Hepatocyte (in vitro differentiated cells): ENCODE data around the gene DENND1A. TPM values are rescaled to one million over a fixed set of nuclear protein-coding genes. Genes with fewer than 3 reads are reported as not detected.

Experiments
- DNase-seq: peaks from one replicate; pipeline ENCODE4 v3.0.0-alpha.2; 2016; ENCODE audit warnings: low spot score
- H2AFZ ChIP-seq: fragments of 200-600 bp; sonication (generic); 2 replicates; pipeline ENCODE4 v1.6.0; 2016; ENCODE audit warnings: antibody characterized with exemption, mild to moderate bottlenecking
- H3K27ac ChIP-seq: fragments of 200-600 bp; sonication (generic); 2 replicates; pipeline ENCODE4 v1.5.1; 2016; ENCODE audit warnings: mild to moderate bottlenecking
- H3K27me3 ChIP-seq: fragments of 200-600 bp; sonication (generic); 2 replicates; pipeline ENCODE4 v1.6.1; 2016
- H3K36me3 ChIP-seq: fragments of 200-600 bp; sonication (generic); replicated peaks from 2 replicates; pipeline ENCODE4 v1.5.1; 2016; ENCODE audit warnings: low read depth; ENCODE audit not compliant: insufficient read depth
- H3K4me1 ChIP-seq: fragments of 200-600 bp; sonication (generic); 2 replicates; pipeline ENCODE4 v1.5.1; 2016; ENCODE audit warnings: mild to moderate bottlenecking, moderate library complexity; ENCODE audit not compliant: insufficient read depth
- H3K4me2 ChIP-seq: fragments of 200-600 bp; sonication (generic); 2 replicates; pipeline ENCODE4 v1.6.0; 2016
- H3K4me3 ChIP-seq: fragments of 200-600 bp; sonication (generic); 2 replicates; pipeline ENCODE4 v1.5.1; 2016; ENCODE audit warnings: mild to moderate bottlenecking
- H3K79me2 ChIP-seq: fragments of 200-600 bp; sonication (generic); 2 replicates; pipeline ENCODE4 v1.6.0; 2017; ENCODE audit warnings: mild to moderate bottlenecking
- H3K9me2 ChIP-seq: fragments of 200-600 bp; sonication (generic); replicated peaks from 2 replicates; pipeline ENCODE4 v1.6.0; 2017; ENCODE audit warnings: mild to moderate bottlenecking; ENCODE audit not compliant: insufficient read depth
- H3K9me3 ChIP-seq: fragments of 200-600 bp; sonication (generic); 2 replicates; pipeline ENCODE4 v1.5.1; 2016; ENCODE audit warnings: low read depth, mild to moderate bottlenecking
- H4K20me1 ChIP-seq: fragments of 200-600 bp; sonication (generic); 2 replicates; pipeline ENCODE4 v1.6.0; 2016; ENCODE audit warnings: mild to moderate bottlenecking; ENCODE audit not compliant: insufficient read depth, poor library complexity, severe bottlenecking
- CTCF ChIP-seq: fragments of 200-600 bp; sonication (generic); IDR thresholded peaks from 2 replicates; pipeline ENCODE4 v1.5.1; 2016; ENCODE audit warnings: antibody characterized with exemption, mild to moderate bottlenecking; ENCODE audit not compliant: poor library complexity
- EZH2 ChIP-seq: fragments of 200-600 bp; sonication (generic); IDR thresholded peaks from 2 replicates; pipeline ENCODE4 v1.6.1; 2016; ENCODE audit warnings: antibody characterized with exemption, mild to moderate bottlenecking, borderline replicate concordance
- EZH2phosphoT487 ChIP-seq: fragments of 200-600 bp; sonication (generic); IDR thresholded peaks from one replicate; pipeline ENCODE4 v1.6.1; 2018; ENCODE audit warnings: antibody characterized with exemption, mild to moderate bottlenecking, low read depth, moderate library complexity; ENCODE audit not compliant: unreplicated experiment, severe bottlenecking
- WGBS: methylation state at CpG from one replicate; pipeline ENCODE4 v1.1.6; 2016; ENCODE audit warnings: low lambda C conversion rate; ENCODE audit errors: missing lambda C conversion rate; 5-methylcytosine and 5-hydroxymethylcytosine counted together
- polyA plus RNA-seq: library from polyadenylated mRNA; unstranded; fragments of >200 nt; fragmentation: Nextera tagmentation; extraction: Ambion mirVana; gene quantifications from 2 replicates; pipeline ENCODE4 v1.2.1, GENCODE V29; 2016
- total RNA-seq: library from RNA; depleted of rRNA; stranded (reverse); fragments of >200 nt; gene quantifications from 2 replicates; pipeline ENCODE4 v1.2.3, GENCODE V29; 2014

The DENND1A gene
- total and polyA plus RNA-seq, 2 experiments from 2014 or later: 24.0 to 28.9 TPM

DNA sequence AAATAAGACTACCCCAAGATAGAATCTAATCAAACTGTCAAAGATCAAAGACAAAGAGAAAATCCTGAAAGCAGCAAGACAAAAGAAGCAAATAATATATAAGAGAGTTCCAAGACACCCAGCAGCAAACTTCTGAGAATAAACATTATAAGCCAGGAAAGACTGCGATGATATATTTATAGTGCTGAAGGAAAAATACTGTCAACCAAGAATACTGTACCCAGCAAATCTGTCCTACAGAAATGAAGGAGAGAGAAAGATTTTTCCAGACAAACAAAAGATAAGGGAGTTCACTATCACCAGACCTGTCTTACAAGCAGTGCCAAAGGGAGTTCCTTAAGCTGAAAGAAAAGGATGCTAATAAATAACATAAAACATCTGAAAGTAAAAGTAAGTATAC lies 227.4 kb downstream of the DENND1A start:
- peaks cover 3% of the 10 kb centered on the region for H3K36me3 ChIP-seq
- H4K20me1 ChIP-seq: peaks cover 3% of the 10 kb centered on the region
- 89% methylated on average over 1 of the region's 1 CpG for WGBS
- no peaks in the 10 kb centered on the region for H3K4me1 ChIP-seq
- no peaks in the 10 kb centered on the region for H3K27me3 ChIP-seq
- no peaks in the 10 kb centered on the region for H3K9me2 ChIP-seq
- TF ChIP-seq CTCF (no peak), EZH2 (no peak), EZH2phosphoT487 (no peak)
- peaks cover 20% of the 10 kb centered on the region for H3K9me3 ChIP-seq
- no peaks in the 10 kb centered on the region for H3K79me2 ChIP-seq
- H3K4me3 ChIP-seq: no peak overlapping the region
- H3K4me2 ChIP-seq: no peak overlapping the region
- H3K27ac ChIP-seq: no peak overlapping the region
- H2AFZ ChIP-seq: no peak overlapping the region
- no peak for DNase-seq

- Histone ChIP-seq H2AFZ (no peak overlapping the region), H3K9me2 (no peaks in the 10 kb centered on the region), H3K4me2 (no peak overlapping the region), H3K36me3 (no peaks in the 10 kb centered on the region), H3K9me3 (peaks cover 10% of the 10 kb centered on the region), H3K4me3 (no peak overlapping the region), H3K27me3 (peaks cover 3% of the 10 kb centered on the region), H3K4me1 (no peaks in the 10 kb centered on the region), H3K79me2 (no peaks in the 10 kb centered on the region), H4K20me1 (peaks cover 3% of the 10 kb centered on the region), H3K27ac (no peak overlapping the region)
- no peak for DNase-seq
- no peak for TF ChIP-seq CTCF
- TF ChIP-seq EZH2: no peak
- no peak for TF ChIP-seq EZH2phosphoT487
- 83% methylated on average over 2 of the region's 2 CpGs for WGBS
Observed at GRCh38 chr9:123697686-123698085, 232.2 kb downstream of the DENND1A start.

- Histone ChIP-seq H4K20me1 (peaks cover 3% of the 10 kb centered on the region), H3K4me1 (no peaks in the 10 kb centered on the region), H3K4me2 (no peak overlapping the region), H3K27me3 (peaks cover 3% of the 10 kb centered on the region), H2AFZ (no peak overlapping the region), H3K27ac (no peak overlapping the region), H3K79me2 (no peaks in the 10 kb centered on the region), H3K36me3 (no peaks in the 10 kb centered on the region), H3K9me3 (no peaks in the 10 kb centered on the region), H3K9me2 (no peaks in the 10 kb centered on the region), H3K4me3 (no peak overlapping the region)
- DNase-seq: no peak
- 72% methylated on average over 4 of the region's 4 CpGs for WGBS
- TF ChIP-seq EZH2 (no peak), EZH2phosphoT487 (no peak), CTCF (no peak)
Observed at GRCh38 chr9:123696476-123696875, 233.4 kb downstream of the DENND1A start.

- no peaks in the 10 kb centered on the region for H3K36me3 ChIP-seq
- no peak overlapping the region for H3K4me2 ChIP-seq
- no peaks in the 10 kb centered on the region for H3K79me2 ChIP-seq
- H3K27me3 ChIP-seq: peaks cover 3% of the 10 kb centered on the region
- DNase-seq: no peak
- no peaks in the 10 kb centered on the region for H3K4me1 ChIP-seq
- no peak overlapping the region for H3K27ac ChIP-seq
- H4K20me1 ChIP-seq: peaks cover 3% of the 10 kb centered on the region
- no peaks in the 10 kb centered on the region for H3K9me3 ChIP-seq
- H3K9me2 ChIP-seq: no peaks in the 10 kb centered on the region
- TF ChIP-seq EZH2 (no peak), EZH2phosphoT487 (no peak), CTCF (no peak)
- WGBS: 94% methylated on average over 3 of the region's 3 CpGs
- no peak overlapping the region for H2AFZ ChIP-seq
- no peak overlapping the region for H3K4me3 ChIP-seq
Observed at GRCh38 chr9:123695386-123695785, 234.5 kb downstream of the DENND1A start.
